Prostate gland (tissue), 2 donors: ENCODE measurements around the gene CCDC136.

Source experiments
- POLR2A ChIP-seq: fragments of 450-650 bp; IDR thresholded peaks from one replicate; pipeline ENCODE4 v1.6.1; 2016; ENCODE audit warnings: antibody characterized with exemption, mild to moderate bottlenecking
- POLR2AphosphoS5 ChIP-seq: sonication (generic); formaldehyde crosslinking; IDR thresholded peaks from one replicate; pipeline ENCODE4 v1.6.1; 2017; ENCODE audit warnings: antibody characterized with exemption
- TF ChIP-seq, protein P1 (sequence below), 4 experiments: fragments of 200-600 bp in 2 of 4; fragments of 450-650 bp in 2 of 4; sonication (generic) in 2 of 4; IDR thresholded peaks; 1 replicate in 3 of 4; 2 replicates in 1 of 4; pipeline ENCODE4 v1.5.1; 2016 to 2019; ENCODE audit warnings: antibody characterized with exemption in 4 of 4, mild to moderate bottlenecking in 2 of 4, moderate library complexity in 2 of 4

- TF ChIP-seq POLR2AphosphoS5 (no peak), POLR2A (no peak)
- TF ChIP-seq, protein P1, sequence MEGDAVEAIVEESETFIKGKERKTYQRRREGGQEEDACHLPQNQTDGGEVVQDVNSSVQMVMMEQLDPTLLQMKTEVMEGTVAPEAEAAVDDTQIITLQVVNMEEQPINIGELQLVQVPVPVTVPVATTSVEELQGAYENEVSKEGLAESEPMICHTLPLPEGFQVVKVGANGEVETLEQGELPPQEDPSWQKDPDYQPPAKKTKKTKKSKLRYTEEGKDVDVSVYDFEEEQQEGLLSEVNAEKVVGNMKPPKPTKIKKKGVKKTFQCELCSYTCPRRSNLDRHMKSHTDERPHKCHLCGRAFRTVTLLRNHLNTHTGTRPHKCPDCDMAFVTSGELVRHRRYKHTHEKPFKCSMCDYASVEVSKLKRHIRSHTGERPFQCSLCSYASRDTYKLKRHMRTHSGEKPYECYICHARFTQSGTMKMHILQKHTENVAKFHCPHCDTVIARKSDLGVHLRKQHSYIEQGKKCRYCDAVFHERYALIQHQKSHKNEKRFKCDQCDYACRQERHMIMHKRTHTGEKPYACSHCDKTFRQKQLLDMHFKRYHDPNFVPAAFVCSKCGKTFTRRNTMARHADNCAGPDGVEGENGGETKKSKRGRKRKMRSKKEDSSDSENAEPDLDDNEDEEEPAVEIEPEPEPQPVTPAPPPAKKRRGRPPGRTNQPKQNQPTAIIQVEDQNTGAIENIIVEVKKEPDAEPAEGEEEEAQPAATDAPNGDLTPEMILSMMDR (IDR thresholded peaks at IDR 0.05): no peak
Measured at GRCh38 chr7:128852537-128853254, 60.9 kb downstream of the CCDC136 start.
